NCI-H345 (cell line): ENCODE measurements around the gene GPR37.

Experiments used
- DNase-seq: peaks from one replicate; lab custom pipeline; 2025; lab: John Stamatoyannopoulos, UW

Gene GPR37, protein sequence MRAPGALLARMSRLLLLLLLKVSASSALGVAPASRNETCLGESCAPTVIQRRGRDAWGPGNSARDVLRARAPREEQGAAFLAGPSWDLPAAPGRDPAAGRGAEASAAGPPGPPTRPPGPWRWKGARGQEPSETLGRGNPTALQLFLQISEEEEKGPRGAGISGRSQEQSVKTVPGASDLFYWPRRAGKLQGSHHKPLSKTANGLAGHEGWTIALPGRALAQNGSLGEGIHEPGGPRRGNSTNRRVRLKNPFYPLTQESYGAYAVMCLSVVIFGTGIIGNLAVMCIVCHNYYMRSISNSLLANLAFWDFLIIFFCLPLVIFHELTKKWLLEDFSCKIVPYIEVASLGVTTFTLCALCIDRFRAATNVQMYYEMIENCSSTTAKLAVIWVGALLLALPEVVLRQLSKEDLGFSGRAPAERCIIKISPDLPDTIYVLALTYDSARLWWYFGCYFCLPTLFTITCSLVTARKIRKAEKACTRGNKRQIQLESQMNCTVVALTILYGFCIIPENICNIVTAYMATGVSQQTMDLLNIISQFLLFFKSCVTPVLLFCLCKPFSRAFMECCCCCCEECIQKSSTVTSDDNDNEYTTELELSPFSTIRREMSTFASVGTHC

DNA sequence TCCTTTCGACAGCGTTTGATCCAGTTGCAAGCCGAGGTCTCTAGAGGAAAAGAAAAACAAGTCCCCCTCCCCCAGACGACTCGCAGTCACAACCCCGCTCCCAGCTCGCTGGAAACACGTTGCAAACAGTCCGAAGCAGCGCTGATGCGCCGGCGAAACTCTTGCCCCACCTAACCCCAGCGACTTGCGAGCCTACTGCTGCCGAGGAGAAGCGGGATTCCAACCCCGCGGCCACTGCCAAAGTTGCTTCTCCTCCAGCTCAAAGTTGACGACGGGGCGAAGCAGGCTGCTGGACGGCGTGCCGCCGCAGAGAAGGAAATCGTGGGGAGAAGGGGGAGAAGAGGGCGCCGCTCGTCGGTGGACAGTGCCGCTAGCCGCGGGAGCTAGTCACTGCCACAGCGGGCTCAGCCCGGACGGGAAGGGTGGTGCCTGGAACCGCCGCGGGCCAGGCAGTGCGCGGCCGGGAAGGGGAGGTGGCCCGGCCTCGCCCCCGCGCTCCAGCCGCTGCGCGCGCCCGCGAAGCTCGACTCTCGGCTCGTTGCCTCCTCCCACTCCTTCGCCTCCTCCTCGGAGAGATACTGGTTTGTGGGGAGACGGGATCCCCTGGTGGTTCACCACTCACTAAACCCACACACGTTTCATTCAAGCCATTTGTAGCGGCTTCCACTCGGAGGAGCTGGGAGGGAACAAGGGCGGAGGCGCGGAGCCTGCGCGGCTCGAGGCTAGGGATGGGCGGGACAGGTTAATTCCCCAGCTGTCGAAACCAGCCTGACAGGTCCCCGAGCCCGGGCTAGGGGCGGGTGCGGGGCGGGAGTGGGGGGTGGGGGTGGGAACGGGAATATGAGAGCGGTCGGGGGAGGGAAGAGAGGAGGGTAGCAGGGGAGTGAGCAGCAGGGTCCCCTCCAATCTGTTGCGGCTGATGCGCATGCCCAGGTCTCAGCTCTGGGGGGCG is at the start of gene GPR37:
Gene GPR37, minus strand, starts transcription at position 392 of the 952 bp plus-strand sequence. CDS start 816 bp downstream, outside the sequence.
- peak; percentile 91 for DNase-seq

DNA sequence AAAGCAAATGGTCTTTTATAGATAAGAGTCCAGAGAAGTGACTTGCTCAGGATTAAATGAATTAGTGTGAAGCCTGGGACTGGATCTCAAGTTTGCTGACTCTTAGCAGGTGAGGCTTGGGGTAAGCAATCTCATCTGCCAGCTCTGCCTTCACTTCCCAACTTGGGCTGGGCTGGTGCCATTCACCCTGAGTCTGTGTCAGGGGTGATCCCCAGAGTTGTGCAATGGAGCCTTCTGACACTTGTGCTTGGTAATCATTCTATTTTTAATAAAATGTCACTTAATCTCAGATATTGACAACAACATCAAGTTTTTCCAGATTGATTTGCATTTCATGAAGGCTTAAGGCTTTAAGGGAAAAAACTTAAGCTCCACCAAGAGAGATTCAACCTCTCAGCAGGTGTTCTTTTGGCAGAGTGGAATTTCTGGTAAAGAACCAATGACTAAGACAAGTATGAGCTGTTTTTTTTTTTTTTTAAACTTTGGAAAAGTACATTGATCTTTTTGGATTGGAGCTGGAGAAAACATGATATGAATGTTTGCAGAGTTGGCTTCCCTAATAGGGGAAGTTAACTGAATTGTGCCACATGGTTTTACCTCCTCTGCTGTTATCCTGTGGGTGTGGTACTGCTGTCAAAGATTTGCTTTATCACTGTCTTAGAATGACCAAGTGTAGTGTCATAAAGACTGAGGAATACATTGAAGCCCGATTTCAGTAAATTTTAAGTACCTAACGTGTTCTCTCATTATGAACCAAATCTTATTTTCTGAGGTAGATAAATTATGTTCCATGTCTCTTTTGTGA is 48.6 kb upstream of the GPR37 start:
- no peak for DNase-seq

DNA sequence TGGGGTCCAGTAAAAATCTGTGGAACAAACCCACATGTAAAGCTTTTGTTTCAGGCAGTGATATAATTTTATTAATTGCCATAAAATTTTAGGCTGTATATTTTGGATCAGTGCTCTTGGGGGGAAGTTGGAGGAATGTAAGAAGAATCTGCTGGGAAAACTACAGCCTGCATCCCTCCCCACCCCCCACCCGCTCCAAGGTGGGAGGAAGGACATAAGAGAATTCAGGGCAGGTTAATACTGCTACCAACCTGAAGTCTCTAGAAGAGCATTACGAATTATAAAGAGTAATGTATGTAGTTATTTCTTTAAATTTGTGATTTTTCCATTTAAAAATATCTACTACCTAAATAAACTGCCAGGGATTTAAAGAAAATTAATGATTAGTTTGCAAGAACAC is 47.2 kb upstream of the GPR37 start:
- no peak for DNase-seq

DNA sequence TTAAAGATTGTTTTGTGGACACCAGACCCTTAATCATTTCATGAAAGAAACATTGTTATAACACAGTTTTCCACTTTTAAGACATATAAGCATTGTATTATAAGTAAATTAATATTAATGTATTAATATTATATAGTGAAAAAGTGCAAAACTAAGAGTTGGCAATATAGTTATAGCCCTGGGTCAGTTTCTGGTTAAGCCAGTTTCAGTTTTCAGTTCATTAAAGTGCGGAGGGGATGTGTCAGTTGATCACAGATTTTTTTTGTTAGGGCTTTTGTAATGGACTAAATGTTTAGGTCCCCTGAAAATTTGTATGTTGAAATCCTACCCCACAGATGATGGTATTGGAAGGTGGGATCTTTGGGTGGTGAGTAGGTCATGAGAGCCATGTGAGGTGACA is 45.7 kb upstream of the GPR37 start:
- no peak for DNase-seq

DNA sequence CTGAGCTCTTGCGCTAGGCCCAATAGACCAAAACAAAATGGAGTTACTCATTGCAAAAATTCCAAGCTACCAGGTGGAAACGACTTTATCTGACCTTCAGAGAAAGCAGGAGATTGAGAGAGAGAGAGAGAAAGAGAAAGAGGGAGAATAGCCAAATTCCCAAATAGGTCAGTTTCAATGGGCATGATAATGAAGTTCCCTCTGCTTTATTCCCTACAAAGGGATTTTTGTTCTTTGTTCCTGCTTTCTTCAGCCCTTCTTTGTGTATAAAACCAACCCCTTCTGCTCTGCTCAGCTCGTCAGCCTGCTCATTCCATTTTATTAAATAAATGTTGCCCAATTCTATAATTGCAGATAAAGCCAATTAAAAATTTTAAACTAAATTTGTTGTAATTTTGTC is 45.0 kb upstream of the GPR37 start:
- DNase-seq, result no peak

DNA sequence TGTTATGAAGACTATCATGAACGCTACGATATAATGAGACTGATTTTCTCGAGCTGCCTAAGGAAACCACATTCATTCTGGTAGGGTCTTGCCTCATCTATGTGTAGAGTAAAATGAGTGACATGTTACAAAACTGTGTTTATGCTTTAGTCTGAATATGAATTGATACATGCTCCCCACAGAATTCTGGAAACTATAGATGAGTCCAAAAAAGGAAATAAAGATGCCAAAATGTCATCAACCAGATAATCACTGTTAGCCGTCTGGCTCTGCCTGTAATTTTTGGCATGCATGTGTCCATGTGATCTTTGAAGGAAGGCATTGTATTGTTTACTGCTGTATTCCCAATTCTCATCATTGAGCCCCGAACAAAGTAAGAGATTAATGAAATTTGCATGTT is 42.6 kb upstream of the GPR37 start:
- DNase-seq, result no peak

DNA sequence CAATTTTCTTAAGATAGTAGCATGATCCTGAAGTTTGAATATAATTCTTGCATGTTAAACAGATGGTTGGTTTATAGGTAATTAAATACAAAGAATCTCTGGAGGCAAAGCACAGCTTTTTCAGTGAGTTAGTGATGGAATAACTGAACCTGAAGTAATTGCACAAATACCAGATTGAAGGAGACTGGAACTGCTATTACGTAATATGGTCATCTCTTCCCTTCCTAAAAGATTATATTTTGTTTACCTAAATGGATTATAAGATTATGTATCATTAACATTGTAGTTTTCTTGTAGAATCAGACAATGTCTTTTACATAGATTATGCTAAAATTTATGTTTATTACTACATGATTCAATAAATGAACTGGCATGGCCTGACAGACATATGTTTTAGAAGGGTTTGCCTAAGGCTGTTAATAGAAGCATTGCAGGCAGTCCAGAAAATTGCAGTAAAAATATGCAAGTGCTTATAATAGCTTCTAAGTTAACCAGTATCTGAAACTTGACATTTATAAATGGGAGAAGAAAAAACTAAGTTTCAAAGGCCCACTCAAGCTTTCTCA is 35.8 kb upstream of the GPR37 start:
- DNase-seq, result no peak

DNA sequence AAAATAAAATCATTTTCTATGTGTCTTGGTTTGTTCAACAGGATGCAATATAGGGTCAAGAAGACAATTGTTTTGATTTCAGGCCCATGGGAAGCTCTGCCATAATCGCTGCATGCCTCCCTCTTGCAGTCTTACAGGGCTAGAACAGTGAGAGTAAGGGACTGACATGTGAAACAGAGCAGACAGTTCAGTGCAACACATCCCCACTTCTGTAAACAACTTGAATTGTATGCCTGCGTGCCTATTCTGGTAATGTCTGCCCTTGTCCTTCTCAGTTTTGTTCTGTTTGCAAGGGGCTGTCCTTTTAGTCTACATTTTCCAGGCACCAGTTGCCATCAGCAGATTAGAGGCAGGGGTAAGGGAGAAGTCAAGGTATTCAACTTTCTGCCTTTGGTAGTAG is 34.8 kb upstream of the GPR37 start:
- DNase-seq, result no peak

DNA sequence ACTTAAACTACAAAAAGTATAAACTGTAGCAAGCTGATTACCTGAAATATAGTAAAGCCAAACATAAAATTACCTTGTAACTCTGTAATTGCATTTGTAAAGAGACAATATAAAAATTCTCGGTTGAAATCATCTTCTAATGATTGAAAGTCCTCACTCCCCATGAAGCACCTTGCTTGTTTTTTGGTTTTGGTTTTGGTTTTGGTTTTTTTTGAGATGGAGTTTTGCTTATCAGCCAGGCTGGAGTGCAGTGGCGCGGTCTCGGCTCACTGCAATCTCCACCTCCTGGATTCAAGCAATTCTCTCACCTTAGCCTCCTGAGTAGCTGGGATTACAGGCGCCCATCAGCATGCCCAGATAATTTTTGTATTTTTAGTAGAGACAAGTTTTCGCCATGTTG is 33.9 kb upstream of the GPR37 start:
- no peak for DNase-seq

DNA sequence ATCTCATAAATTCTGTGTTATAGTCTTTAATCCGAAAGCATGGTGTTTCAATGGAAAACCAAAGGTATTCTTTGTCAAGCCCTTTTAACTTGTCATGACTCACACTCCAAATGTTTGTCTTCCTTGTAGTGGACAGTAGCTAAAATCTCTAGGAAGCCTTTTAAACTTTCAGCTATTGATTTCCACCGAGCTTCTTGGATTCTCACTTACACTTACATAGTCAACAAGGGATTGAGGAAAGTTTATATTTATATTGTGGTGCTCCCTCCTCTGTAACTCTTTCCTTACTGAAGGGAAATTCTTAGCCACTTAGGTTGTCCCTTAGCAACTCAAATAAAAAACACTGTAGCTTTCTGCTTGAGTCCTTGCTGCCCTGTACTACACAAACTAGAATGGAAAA is 31.2 kb upstream of the GPR37 start:
- DNase-seq, result no peak

DNA sequence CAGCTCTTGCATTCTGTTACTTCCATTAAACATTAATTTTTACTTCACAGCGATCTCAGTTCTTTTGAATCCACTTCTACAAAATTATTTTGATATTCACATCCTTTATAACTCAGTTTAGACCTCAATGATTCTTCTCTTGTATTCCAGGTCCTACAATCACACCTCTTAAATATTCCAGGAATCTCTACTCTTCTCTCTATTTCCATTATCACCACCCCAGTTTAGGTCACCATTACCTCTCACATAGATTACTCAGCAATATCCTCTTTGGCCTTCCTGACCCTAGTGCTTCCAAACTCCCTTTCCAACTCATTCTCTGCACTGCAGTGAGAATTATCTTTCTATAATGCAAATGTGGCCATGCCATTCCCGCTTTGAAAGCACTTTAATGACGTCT is 27.1 kb upstream of the GPR37 start:
- no peak for DNase-seq

DNA sequence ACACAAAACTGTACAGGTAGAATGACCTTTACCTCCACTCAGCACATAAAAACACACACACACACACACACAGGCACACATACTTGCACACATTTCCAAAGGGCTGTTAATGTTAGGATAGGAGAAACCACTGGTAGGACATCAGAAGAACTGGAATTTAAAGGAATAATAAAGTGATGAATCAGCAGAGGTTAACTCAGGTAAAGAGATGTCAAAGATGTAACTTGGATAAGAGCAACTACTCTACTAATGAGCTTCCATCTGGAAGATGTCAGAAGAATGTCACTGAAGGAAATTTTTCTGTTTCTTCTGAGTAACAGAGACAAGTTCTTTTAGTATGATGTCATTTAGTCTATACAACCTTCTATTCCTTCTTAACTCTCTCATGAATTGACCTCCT is 26.4 kb upstream of the GPR37 start:
- no peak for DNase-seq

DNA sequence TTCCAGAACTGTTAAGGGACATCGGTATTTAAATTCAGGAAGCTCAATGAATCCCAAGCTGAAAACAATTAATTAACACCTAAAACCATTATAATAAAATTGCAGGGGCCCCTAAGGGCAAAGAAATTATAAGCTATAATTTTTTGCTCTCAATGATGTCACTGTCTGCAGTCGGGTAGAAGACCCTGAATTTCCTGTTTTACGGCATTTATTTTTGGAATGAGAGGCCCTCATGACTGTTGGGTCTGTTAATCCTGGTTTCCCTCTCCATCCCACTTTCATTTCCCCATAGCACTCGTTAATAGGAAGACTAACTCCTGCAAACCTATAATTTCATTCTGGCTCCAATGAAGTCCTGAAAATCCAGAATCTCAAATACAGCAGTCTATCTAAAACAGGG is 25.8 kb upstream of the GPR37 start:
- no peak for DNase-seq

DNA sequence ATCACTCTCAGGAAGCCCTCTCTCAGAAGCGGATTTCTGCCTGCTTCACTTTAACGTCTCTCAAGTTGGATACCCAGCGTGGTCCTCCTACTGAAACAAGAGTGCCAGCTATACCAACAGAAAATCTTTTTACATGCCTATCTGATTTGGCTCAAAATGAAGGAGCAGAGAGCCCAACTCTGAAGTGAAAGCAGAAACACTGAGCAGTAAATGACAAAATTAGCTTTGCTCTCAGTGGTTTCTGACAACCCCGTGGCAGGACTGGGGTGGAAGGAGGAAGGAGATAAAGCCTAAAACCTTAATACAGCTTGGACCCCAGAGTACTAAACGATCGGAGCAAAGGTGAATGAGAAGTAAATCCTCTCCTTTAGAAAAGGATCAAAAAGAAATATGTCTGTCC is 25.1 kb upstream of the GPR37 start:
- DNase-seq, result no peak

DNA sequence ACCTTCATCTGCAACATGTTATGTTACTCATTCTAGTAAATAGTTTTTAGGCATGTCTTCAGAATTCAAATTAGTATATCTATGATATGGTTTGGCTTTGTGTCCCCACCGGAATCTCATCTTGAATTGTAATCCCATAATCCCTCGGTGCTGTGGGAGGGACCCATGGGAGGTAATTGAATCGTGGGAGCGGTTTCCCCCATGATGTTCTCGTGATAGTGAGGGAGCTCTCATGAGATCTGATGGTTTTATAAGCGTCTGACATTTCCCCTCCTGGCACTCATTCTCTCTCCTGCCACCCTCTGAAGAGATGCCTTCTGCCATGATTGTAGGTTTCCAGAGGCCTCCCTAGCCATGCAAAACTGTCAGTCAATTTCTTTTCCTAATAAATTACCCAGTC is 20.4 kb upstream of the GPR37 start:
- DNase-seq, result no peak

DNA sequence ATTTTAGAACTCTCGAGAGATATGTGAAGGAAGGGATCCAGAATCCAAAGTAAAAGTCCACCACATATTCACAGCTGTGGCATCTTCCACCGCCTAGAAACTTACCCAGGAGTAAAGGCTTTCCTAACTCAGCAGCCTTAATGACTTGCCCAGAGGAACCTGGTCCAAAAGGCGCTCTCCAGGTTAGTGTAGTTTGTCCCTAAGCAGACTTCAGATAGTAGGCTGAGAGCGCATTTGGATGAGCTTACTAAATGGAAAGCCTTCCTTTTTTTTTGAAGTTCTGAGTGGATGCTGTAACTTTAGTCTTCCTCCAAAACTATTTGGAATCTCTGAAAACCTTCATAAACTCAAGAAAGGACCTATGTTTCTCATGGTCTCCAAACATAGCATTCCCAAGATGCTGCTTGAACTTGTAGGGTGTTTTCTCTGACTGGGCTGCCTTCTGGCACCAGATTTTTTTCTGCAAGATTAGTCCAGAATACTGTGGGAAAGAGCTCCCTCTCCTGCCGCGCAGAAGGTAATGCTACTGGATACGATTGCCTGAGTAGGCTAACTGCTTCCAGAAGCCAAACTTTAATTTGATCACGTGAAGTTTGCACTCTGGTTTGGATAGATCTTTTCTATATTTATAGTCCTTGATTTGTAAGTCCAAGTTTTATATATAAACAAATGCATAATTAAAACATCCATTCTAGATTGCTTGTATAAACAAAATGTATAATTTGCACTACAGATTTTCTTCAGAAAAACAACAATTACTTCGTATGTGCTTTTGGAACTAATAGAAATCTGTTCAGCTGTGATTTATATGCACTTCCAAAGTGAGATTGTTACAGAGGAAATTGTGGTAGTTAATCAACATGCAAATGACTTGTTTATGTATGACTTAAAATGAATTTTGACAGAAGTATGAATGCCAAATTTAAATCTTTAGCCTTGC is 19.6 kb upstream of the GPR37 start:
- DNase-seq, result peak; percentile 62

DNA sequence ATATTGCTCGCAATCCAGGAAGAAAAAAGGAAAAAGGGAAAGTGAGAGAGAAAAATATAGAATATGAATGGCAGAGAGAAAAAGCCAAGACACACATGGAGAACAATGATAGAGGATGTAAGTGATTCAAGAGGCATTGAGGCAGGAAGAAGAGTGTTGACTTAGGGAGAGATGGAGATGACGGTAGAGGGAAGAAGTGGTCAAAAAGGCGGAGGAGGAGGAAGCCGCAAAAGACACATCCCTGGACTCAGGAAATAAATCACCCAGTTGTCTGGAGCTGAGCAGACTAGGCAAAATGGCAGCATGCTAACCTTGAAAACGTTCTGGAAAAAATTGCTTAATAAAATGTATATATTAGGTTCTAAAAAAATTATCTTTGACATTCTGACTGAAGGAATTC is 17.7 kb upstream of the GPR37 start:
- no peak for DNase-seq

DNA sequence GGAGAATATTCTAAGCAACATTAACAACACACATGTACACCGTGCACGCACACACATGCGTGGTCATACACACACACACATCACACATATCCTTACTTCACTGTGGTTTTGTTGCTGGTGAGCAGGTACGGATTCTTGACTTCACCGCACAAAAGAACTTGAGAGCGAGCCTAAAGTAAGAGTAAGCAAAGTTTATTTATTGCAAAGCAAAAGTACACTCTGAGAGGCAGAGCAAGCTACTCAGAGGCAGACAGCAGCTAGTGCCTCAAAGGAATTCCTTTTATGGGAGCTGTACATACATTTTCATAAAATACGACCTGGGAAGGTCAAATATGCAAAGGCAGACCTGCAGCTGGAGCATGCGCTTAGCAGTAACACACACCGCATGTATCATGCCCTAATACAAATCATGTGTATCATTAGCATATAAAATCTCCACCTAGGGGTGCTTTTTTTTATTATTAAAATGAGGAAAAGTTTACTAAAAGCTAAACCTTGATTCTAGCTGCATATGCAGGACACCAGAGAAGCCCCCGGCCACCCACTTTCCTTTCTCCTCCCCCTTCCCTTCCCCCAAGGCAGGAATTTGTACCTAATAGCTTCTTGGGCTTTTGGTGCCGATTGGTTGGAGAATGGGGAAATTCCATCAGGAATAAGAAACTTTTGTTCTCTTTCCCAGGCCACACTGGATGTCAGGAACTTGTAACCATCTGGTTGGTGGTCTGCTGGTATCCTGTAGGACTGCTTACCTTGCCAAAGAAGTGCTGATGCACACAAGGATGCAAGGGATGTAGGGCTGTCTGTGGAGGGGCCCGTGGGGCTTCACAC is 16.5 kb upstream of the GPR37 start:
- DNase-seq, result no peak

DNA sequence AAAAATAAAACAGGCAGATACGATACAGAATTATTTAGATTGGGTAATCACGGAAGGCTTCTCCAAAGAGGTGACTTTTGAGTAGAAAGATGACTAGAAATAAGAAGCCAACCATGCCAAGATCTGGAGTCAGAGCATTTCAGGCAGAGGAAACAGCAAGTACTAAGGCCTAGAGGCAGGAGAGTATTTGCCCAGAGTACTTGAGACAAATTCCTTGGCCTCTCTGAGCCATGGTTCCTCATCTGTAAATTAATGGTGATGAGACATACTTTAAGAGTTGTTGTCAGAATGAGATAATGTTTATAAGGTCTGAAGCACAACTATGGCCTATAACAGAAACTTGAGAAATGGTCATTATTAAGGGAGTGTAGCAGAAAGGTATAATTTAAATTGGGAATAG is 15.8 kb upstream of the GPR37 start:
- DNase-seq, result no peak

DNA sequence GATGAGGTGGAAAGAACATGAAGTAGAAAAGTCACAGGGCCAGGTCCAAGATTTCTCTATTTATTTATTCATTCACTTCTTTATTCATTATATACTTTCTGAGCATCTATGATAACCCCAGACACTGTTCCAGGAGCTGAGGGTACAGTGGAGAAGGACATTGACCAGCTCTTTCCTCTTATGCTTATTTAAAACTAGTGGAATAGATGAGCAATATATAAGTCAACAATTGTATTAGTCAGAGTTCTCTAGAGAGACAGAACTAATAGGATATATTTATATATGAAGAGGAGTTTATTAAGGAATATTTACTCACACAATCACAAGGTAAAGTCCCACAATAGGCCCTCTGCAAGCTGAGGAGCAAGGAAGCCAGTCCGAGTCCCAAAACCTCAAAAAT is 15.0 kb upstream of the GPR37 start:
- DNase-seq, result no peak
